HepG2 (cell line): ENCODE data around the gene SKIC2. TPM values are rescaled to one million over a fixed set of nuclear protein-coding genes. Genes with fewer than 3 reads are reported as not detected.

Experiments
- ARID3A ChIP-seq: IDR thresholded peaks from 2 replicates; pipeline ENCODE4 v1.6.1; 2012; ENCODE audit warnings: low read depth, low read length, improper control_type of control experiment
- BRD4 ChIP-seq: sonication (generic); formaldehyde crosslinking; IDR thresholded peaks from 2 replicates; pipeline ENCODE4 v1.4.0; 2020; ENCODE audit warnings: missing genetic modification reagents
- CBX1 ChIP-seq: IDR thresholded peaks from one replicate; pipeline ENCODE4 v1.6.1; 2016; ENCODE audit warnings: antibody characterized with exemption, low read depth
- CTCF ChIP-seq: sonication (generic); formaldehyde crosslinking; IDR thresholded peaks from 2 replicates; pipeline ENCODE4 v1.5.0; 2020; ENCODE audit warnings: mild to moderate bottlenecking, missing genetic modification reagents, moderate library complexity
- FOSL1 ChIP-seq: sonication (generic); formaldehyde crosslinking; IDR thresholded peaks from 2 replicates; pipeline ENCODE4 v1.9.0; 2021; ENCODE audit warnings: missing genetic modification reagents, borderline replicate concordance
- FOXO4 ChIP-seq: sonication (generic); formaldehyde crosslinking; conservative IDR thresholded peaks from 2 replicates; pipeline ENCODE4 v1.8.1; 2023; ENCODE audit warnings: missing genetic modification reagents
- HOXA3 ChIP-seq: sonication (generic); formaldehyde crosslinking; IDR thresholded peaks from 2 replicates; pipeline ENCODE4 v1.5.0; 2020; ENCODE audit warnings: missing genetic modification reagents
- JDP2 ChIP-seq: sonication (generic); formaldehyde crosslinking; IDR thresholded peaks from 2 replicates; pipeline ENCODE4 v1.8.1; 2022; ENCODE audit warnings: missing genetic modification reagents, borderline replicate concordance
- KLF11 ChIP-seq: IDR thresholded peaks from 2 replicates; pipeline ENCODE4 v1.6.1; 2016; ENCODE audit warnings: missing compliant biosample characterization
- MZF1 ChIP-seq: sonication (generic); formaldehyde crosslinking; IDR thresholded peaks from 2 replicates; pipeline ENCODE4 v1.8.1; 2023; ENCODE audit warnings: mild to moderate bottlenecking, missing genetic modification reagents, borderline replicate concordance
- PAX8 ChIP-seq: sonication (generic); formaldehyde crosslinking; IDR thresholded peaks from 2 replicates; pipeline ENCODE4 v1.8.0; 2022; ENCODE audit warnings: mild to moderate bottlenecking, missing genetic modification reagents, borderline replicate concordance
- PHF8 ChIP-seq: sonication (generic); formaldehyde crosslinking; IDR thresholded peaks from 2 replicates; pipeline ENCODE4 v1.5.0; 2020; ENCODE audit warnings: missing genetic modification reagents
- RFX1 ChIP-seq: fragments of 450-650 bp; IDR thresholded peaks from 2 replicates; pipeline ENCODE4 v1.6.1; 2017
- SETDB1 ChIP-seq: sonication (generic); formaldehyde crosslinking; IDR thresholded peaks from 2 replicates; pipeline ENCODE4 v1.5.1; 2020; ENCODE audit warnings: missing genetic modification reagents, mild to moderate bottlenecking, borderline replicate concordance
- SOX13 ChIP-seq, 3 experiments: fragments of 450-650 bp in 1 of 3; sonication (generic) in 1 of 3; formaldehyde crosslinking in 1 of 3; IDR thresholded peaks in 2 of 3; conservative IDR thresholded peaks in 1 of 3; 2 replicates each; pipeline versions ENCODE4 v1.5.0 to v1.6.1; 2016 to 2020; ENCODE audit warnings: antibody characterized with exemption in 1 of 3, mild to moderate bottlenecking in 1 of 3, missing compliant biosample characterization in 1 of 3, missing genetic modification reagents in 1 of 3, moderate library complexity in 1 of 3
- XBP1 ChIP-seq: sonication (generic); formaldehyde crosslinking; IDR thresholded peaks from 2 replicates; pipeline ENCODE4 v1.5.0; 2020; ENCODE audit warnings: missing genetic modification reagents
- ZBTB1 ChIP-seq: sonication (generic); formaldehyde crosslinking; IDR thresholded peaks from 2 replicates; pipeline ENCODE4 v1.4.0; 2020; ENCODE audit warnings: missing genetic modification reagents, borderline replicate concordance
- ZFY ChIP-seq: sonication (generic); formaldehyde crosslinking; IDR thresholded peaks from 2 replicates; pipeline ENCODE4 v1.4.0; 2020; ENCODE audit warnings: missing genetic modification reagents
- ZNF460 ChIP-seq: sonication (generic); formaldehyde crosslinking; IDR thresholded peaks from 2 replicates; pipeline ENCODE4 v1.5.1; 2020; ENCODE audit warnings: missing genetic modification reagents, mild to moderate bottlenecking, borderline replicate concordance
- ZNF510 ChIP-seq: sonication (generic); formaldehyde crosslinking; IDR thresholded peaks from 2 replicates; pipeline ENCODE4 v1.4.0; 2020; ENCODE audit warnings: low read depth, mild to moderate bottlenecking, missing genetic modification reagents
- ZNF556 ChIP-seq: sonication (generic); formaldehyde crosslinking; IDR thresholded peaks from 2 replicates; pipeline ENCODE4 v1.4.0; 2020; ENCODE audit warnings: mild to moderate bottlenecking, missing genetic modification reagents, borderline replicate concordance
- ZNF589 ChIP-seq: sonication (generic); formaldehyde crosslinking; conservative IDR thresholded peaks from 2 replicates; pipeline ENCODE4 v1.8.0; 2022; ENCODE audit warnings: mild to moderate bottlenecking, moderate library complexity, missing genetic modification reagents
- ZNF713 ChIP-seq: sonication (generic); formaldehyde crosslinking; IDR thresholded peaks from 2 replicates; pipeline ENCODE4 v1.4.0; 2020; ENCODE audit warnings: mild to moderate bottlenecking, missing genetic modification reagents
- ZNF784 ChIP-seq: sonication (generic); formaldehyde crosslinking; IDR thresholded peaks from 2 replicates; pipeline ENCODE4 v1.5.1; 2020; ENCODE audit warnings: missing genetic modification reagents, mild to moderate bottlenecking, borderline replicate concordance
- ZNF879 ChIP-seq: sonication (generic); formaldehyde crosslinking; IDR thresholded peaks from 2 replicates; pipeline ENCODE4 v1.8.1; 2023; ENCODE audit warnings: missing genetic modification reagents
- ZSCAN25 ChIP-seq: sonication (generic); formaldehyde crosslinking; IDR thresholded peaks from 2 replicates; pipeline ENCODE4 v1.8.0; 2022; ENCODE audit warnings: mild to moderate bottlenecking, missing genetic modification reagents
- polyA plus RNA-seq, 8 experiments: library from polyadenylated mRNA; depleted of rRNA in 3 of 8; stranded (reverse) in 7 of 8; unstranded in 1 of 8; fragments of >200 nt; fragmentation: Illumina TruSeq in 4 of 8; extraction: Trizol in 4 of 8; gene quantifications; 2 replicates each; pipeline versions ENCODE4 v1.2.1 to v1.2.3, GENCODE V29; 2011 to 2016; ENCODE audit warnings: low read depth in 4 of 8, missing spikeins in 1 of 8, mixed read lengths in 1 of 8; ENCODE audit not compliant: insufficient read depth in 1 of 8
- total RNA-seq, 5 experiments: library from RNA; depleted of rRNA; stranded (reverse); fragments of >200 nt; fragmentation: Illumina TruSeq; extraction: Trizol; gene quantifications; 2 replicates each; pipeline ENCODE4 v1.2.3, GENCODE V29; 2016; ENCODE audit warnings: low read depth in 1 of 5

The SKIC2 gene
- total and polyA plus RNA-seq, 2 of the 13 experiments (the other 11 are each of a cell fraction or from before 2014, with no cell fraction given): 67.1 to 68.4 TPM

- TF ChIP-seq ZBTB1 (CRISPR knock-in tag) (no peak), FOXO4 (CRISPR knock-in tag) (no peak), ZNF879 (CRISPR knock-in tag) (no peak), CBX1 (no peak), SETDB1 (CRISPR knock-in tag) (no peak), HOXA3 (CRISPR knock-in tag) (peak; percentile 93), MZF1 (CRISPR knock-in tag) (0 out of 2 replicates have a peak, but pooled peaks have one; percentile 13), ZSCAN25 (no peak), RFX1 (no peak), PAX8 (CRISPR knock-in tag) (no peak), FOSL1 (no peak), ZNF510 (CRISPR knock-in tag) (no peak), ZNF460 (CRISPR knock-in tag) (no peak), ZNF589 (CRISPR knock-in tag) (0 out of 2 replicates have a peak, but pooled peaks have one; percentile 46), BRD4 (no peak; the same call in 1 of the 2 replicates), ZNF556 (CRISPR knock-in tag) (peak; percentile 63; the same call in 1 of the 2 replicates), XBP1 (CRISPR knock-in tag) (no peak), KLF11 (CRISPR knock-in tag) (peak; percentile 54; the same call in 1 of the 2 replicates), JDP2 (CRISPR knock-in tag) (no peak), PHF8 (peak; percentile 47; the same call in 1 of the 2 replicates), CTCF (CRISPR knock-in tag) (no peak), ZNF713 (no peak), ZFY (CRISPR knock-in tag) (peak; percentile 49), ARID3A (peak; percentile 90), ZNF784 (CRISPR knock-in tag) (no peak; the same call in 1 of the 2 replicates), SOX13 (IDR thresholded peaks at IDR 0.05) (peak; percentile 59; the same call in 1 of the 2 replicates), SOX13 (CRISPR knock-in tag; conservative IDR thresholded peaks at IDR 0.05 in 1 of 2, IDR thresholded peaks at IDR 0.05 in 1 of 2) (peak in 1 of 2 experiments; percentile 89; a peak in 2 of 4 replicates)
Observed at GRCh38 chr6:31927242-31927862, 31.6 kb upstream of the SKIC2 start, which contains the start of gene C2 (continued).
